Endothelial cell of umbilical vein (primary cell): Measurements from ENCODE around the gene SCYL2. TPM values are rescaled to one million over a fixed set of nuclear protein-coding genes. Genes with fewer than 3 reads are reported as not detected.

Source experiments
- BruUV-seq: library from RNA; stranded (reverse); fragments of 400-500 nt; replicated peaks from 2 replicates; lab custom pipeline; 2021; lab: Mats Ljungman, UMichigan
- CTCF ChIA-PET: fragments of 300-600, 350-600 bp; sonication (Branson Sonifier 250); formaldehyde crosslinking; loops from one replicate; lab custom pipeline; 2021; ENCODE audit warnings: antibody characterized with exemption, inconsistent platforms; lab: Charles Lee
- POLR2A ChIA-PET: fragments of 300-600, 350-600 bp; sonication (Branson Sonifier 250); formaldehyde crosslinking; loops from one replicate; lab custom pipeline; 2021; ENCODE audit warnings: antibody characterized with exemption, inconsistent platforms; lab: Charles Lee
- DNase-seq: peaks from one replicate; pipeline ENCODE4 v3.0.0-alpha.2; 2011; ENCODE audit warnings: low read depth, low spot score
- FAIRE-seq: peaks from 2 replicates; lab custom pipeline; 2011; peaks lifted over from hg19 to GRCh38; lab: Jason Lieb, UNC
- H2AFZ ChIP-seq: 2 replicates; pipeline ENCODE4 v1.6.0; 2012; ENCODE audit warnings: low read depth, low read length, control low read depth, inconsistent platforms
- H3K27ac ChIP-seq: 2 replicates; pipeline ENCODE4 v1.5.1; 2011; ENCODE audit warnings: low read depth, mild to moderate bottlenecking, control low read depth, low read length, moderate library complexity; ENCODE audit not compliant: insufficient read depth
- H3K27me3 ChIP-seq, 2 experiments: 2 replicates each; pipeline versions ENCODE4 v1.6.0 to v1.6.1; 2011; ENCODE audit warnings: low read length in 2 of 2, mixed read lengths in 1 of 2; ENCODE audit not compliant: control insufficient read depth in 2 of 2, insufficient read depth in 2 of 2
- H3K36me3 ChIP-seq, 2 experiments: 2 replicates in 1 of 2; 3 replicates in 1 of 2; pipeline ENCODE4 v1.5.1; 2011; ENCODE audit warnings: low read length in 2 of 2, mild to moderate bottlenecking in 1 of 2, moderate library complexity in 1 of 2; ENCODE audit not compliant: control insufficient read depth in 2 of 2, insufficient read depth in 2 of 2; ENCODE audit errors: extremely low read depth in 1 of 2
- H3K4me1 ChIP-seq: 3 replicates; pipeline ENCODE4 v1.5.1; 2011; ENCODE audit warnings: mild to moderate bottlenecking, low read length; ENCODE audit not compliant: control insufficient read depth, insufficient read depth; ENCODE audit errors: extremely low read depth
- H3K4me2 ChIP-seq: 2 replicates; pipeline ENCODE4 v1.6.1; 2011; ENCODE audit warnings: low read length, control low read depth, mixed read lengths; ENCODE audit not compliant: insufficient read depth
- H3K4me3 ChIP-seq, 3 experiments: fragments of 200-600 bp in 1 of 3; sonication (generic), shearing (Covaris generic) in 1 of 3; replicated peaks in 1 of 3; 2 replicates each; pipeline ENCODE4 v1.5.1; 2011 to 2016; ENCODE audit warnings: control low read depth in 3 of 3, low read length in 3 of 3, mild to moderate bottlenecking in 2 of 3, inconsistent platforms in 1 of 3, low read depth in 1 of 3, moderate library complexity in 1 of 3; ENCODE audit not compliant: insufficient read depth in 1 of 3
- H3K79me2 ChIP-seq: 2 replicates; pipeline ENCODE4 v1.6.0; 2012; ENCODE audit warnings: low read length, inconsistent platforms; ENCODE audit not compliant: control insufficient read depth, insufficient read depth
- H3K9ac ChIP-seq: replicated peaks from 2 replicates; pipeline ENCODE3; 2011; ENCODE audit warnings: low read length, control low read depth; ENCODE audit not compliant: insufficient read depth; ENCODE audit errors: extremely low read depth
- H3K9me1 ChIP-seq: replicated peaks from 3 replicates; pipeline ENCODE4 v1.6.0; 2011; ENCODE audit warnings: mild to moderate bottlenecking, low read length; ENCODE audit not compliant: control insufficient read depth, insufficient read depth; ENCODE audit errors: extremely low read depth
- H3K9me3 ChIP-seq: replicated peaks from 2 replicates; pipeline ENCODE4 v1.5.1; 2012; ENCODE audit warnings: low read length, inconsistent platforms; ENCODE audit not compliant: control insufficient read depth, insufficient read depth
- H4K20me1 ChIP-seq: replicated peaks from 2 replicates; pipeline ENCODE3; 2011; ENCODE audit warnings: mild to moderate bottlenecking, low read length; ENCODE audit not compliant: control insufficient read depth, insufficient read depth; ENCODE audit errors: extremely low read depth
- CTCF ChIP-seq, 2 donors: IDR thresholded peaks; 1 replicate in 1 of 2; 2 replicates in 1 of 2; pipeline ENCODE4 v1.5.1; 2011; ENCODE audit warnings: low read length in 2 of 2, mild to moderate bottlenecking in 2 of 2, moderate library complexity in 2 of 2, control low read depth in 1 of 2, inconsistent platforms in 1 of 2, low read depth in 1 of 2; ENCODE audit not compliant: insufficient read depth in 1 of 2; ENCODE audit errors: extremely low read depth in 1 of 2
- EZH2 ChIP-seq: IDR thresholded peaks from 2 replicates; pipeline ENCODE4 v1.6.1; 2012; ENCODE audit warnings: borderline replicate concordance, low read depth, mild to moderate bottlenecking, moderate library complexity, low read length, inconsistent platforms; ENCODE audit not compliant: severe bottlenecking
- FOS ChIP-seq: IDR thresholded peaks from 2 replicates; pipeline ENCODE4 v1.6.1; 2011; ENCODE audit warnings: mild to moderate bottlenecking, low read length, moderate library complexity, borderline replicate concordance; ENCODE audit not compliant: insufficient read depth
- GATA2 ChIP-seq: IDR thresholded peaks from 2 replicates; pipeline ENCODE4 v1.7.0; 2011; ENCODE audit warnings: low read depth, mild to moderate bottlenecking, moderate library complexity, mixed read lengths, low read length; ENCODE audit not compliant: insufficient read length, insufficient read depth
- JUN ChIP-seq: IDR thresholded peaks from 2 replicates; pipeline ENCODE4 v1.6.1; 2011; ENCODE audit warnings: borderline replicate concordance, low read depth; ENCODE audit not compliant: insufficient read length, insufficient read depth
- MAX ChIP-seq: IDR thresholded peaks from 2 replicates; pipeline ENCODE4 v1.6.1; 2011; ENCODE audit not compliant: insufficient read depth, insufficient read length
- MYC ChIP-seq: IDR thresholded peaks from one replicate; pipeline ENCODE4 v1.6.1; 2011; ENCODE audit warnings: mild to moderate bottlenecking, low read depth, low read length
- POLR2A ChIP-seq: IDR thresholded peaks from 2 replicates; pipeline ENCODE4 v1.6.1; 2012; ENCODE audit warnings: low read depth, mild to moderate bottlenecking, control low read depth, low read length
- POLR2AphosphoS5 ChIP-seq: IDR thresholded peaks from 2 replicates; pipeline ENCODE4 v1.6.1; 2012; ENCODE audit warnings: low read depth, mild to moderate bottlenecking, control low read depth, low read length, moderate library complexity; ENCODE audit not compliant: insufficient read depth
- dilution Hi-C: fragments of 300-500 bp; cut with MboI; formaldehyde crosslinking; loops from one replicate; pipeline ENCODE4 v1.15.0; 2019; ENCODE audit warnings: low sequenced_read_pairs; ENCODE audit not compliant: extremely low pct_ligation_motif_present
- intact Hi-C: fragments of 100-400 bp; cut with micrococcal nuclease; formaldehyde crosslinking; loops from one replicate; pipeline ENCODE4 v1.10.0; 2022
- polyA plus RNA-seq, 4 experiments: library from polyadenylated mRNA; depleted of rRNA in 3 of 4; stranded (reverse) in 3 of 4; unstranded in 1 of 4; fragments of >200 nt; gene quantifications; 2 replicates each; pipeline versions ENCODE4 v1.2.1 to v1.2.3, GENCODE V29; 2011 to 2012; ENCODE audit warnings: missing spikeins in 1 of 4
- total RNA-seq: library from RNA; stranded (reverse); gene quantifications from 2 replicates; pipeline ENCODE4 v1.2.3, GENCODE V29; 2021

The SCYL2 gene
- total and polyA plus RNA-seq, 2 donors (not counting 3 experiments of a cell fraction or from before 2014, with no cell fraction given), result 12.5 to 41.4 TPM

- DNase-seq (no peak), FAIRE-seq (no peak)
- TF ChIP-seq MAX, result no peak
- TF ChIP-seq MYC, result no peak
- TF ChIP-seq GATA2, result no peak
- no peak for TF ChIP-seq POLR2AphosphoS5
- TF ChIP-seq POLR2A, result no peak
- TF ChIP-seq CTCF (IDR thresholded peaks at IDR 0.05; ENCODE audit: extremely low read depth in 1 of 2, insufficient read depth in 1 of 2, low read depth in 1 of 2, low read length in 2 of 2), result no peak
- no peak for TF ChIP-seq FOS
- no peak for TF ChIP-seq JUN
- TF ChIP-seq EZH2, result no peak
- H3K9ac ChIP-seq, result no peak overlapping the region
- no peaks in the 10 kb centered on the region for H3K9me1 ChIP-seq
- no peak overlapping the region for H3K4me3 ChIP-seq
- no peaks in the 10 kb centered on the region for H3K79me2 ChIP-seq
- no peaks in the 10 kb centered on the region for H4K20me1 ChIP-seq
- no peaks in the 10 kb centered on the region for H3K4me1 ChIP-seq
- CTCF ChIA-PET, result interaction anchor here (0.7 to 4.6 kb wide), 2 partner anchors 8 to 34 kb away, joined by 5 to 19 read pairs; no protein-coding TSS in a partner anchor
- intact Hi-C loops (loop anchor here (5.0 kb wide), 1 partner anchor 831 kb away; no protein-coding TSS in a partner anchor), dilution Hi-C loops (no loop called here)
- POLR2A ChIA-PET, result no interaction called here
- no peaks in the 10 kb centered on the region for H3K36me3 ChIP-seq
- no peak overlapping the region for H3K4me2 ChIP-seq
- no peaks in the 10 kb centered on the region for H3K9me3 ChIP-seq
- no peak overlapping the region for H3K27ac ChIP-seq
- H3K27me3 ChIP-seq, result no peaks in the 10 kb centered on the region
- BruUV-seq, result no TSS peak
- H2AFZ ChIP-seq, result no peak overlapping the region
These were observed 104.2 kb downstream of the SCYL2 start for GRCh38 chr12:100371146-100371545.
